Fibroblast of lung (primary cell): Measurements from ENCODE around the gene TAS1R1. TPM values are rescaled to one million over a fixed set of nuclear protein-coding genes. Genes with fewer than 3 reads are reported as not detected.

ENCODE experiments used
- DNase-seq, 2 donors: peaks; one replicate each; pipeline versions ENCODE4 v3.0.0 to v3.0.0-alpha.2; 2010; ENCODE audit warnings: low read depth in 2 of 2
- H2AFZ ChIP-seq: 2 replicates; pipeline ENCODE4 v1.5.1; 2012; ENCODE audit warnings: low read length, control low read depth, inconsistent platforms
- H3K27ac ChIP-seq: 2 replicates; pipeline ENCODE4 v1.5.1; 2011; ENCODE audit warnings: low read length, control low read depth; ENCODE audit not compliant: insufficient read depth
- H3K27me3 ChIP-seq: 2 replicates; pipeline ENCODE4 v1.5.1; 2011; ENCODE audit warnings: mild to moderate bottlenecking, low read length; ENCODE audit not compliant: control insufficient read depth, insufficient read depth
- H3K36me3 ChIP-seq: 2 replicates; pipeline ENCODE4 v1.5.1; 2011; ENCODE audit warnings: low read length; ENCODE audit not compliant: control insufficient read depth, insufficient read depth
- H3K4me1 ChIP-seq: 2 replicates; pipeline ENCODE4 v1.5.1; 2011; ENCODE audit warnings: low read length; ENCODE audit not compliant: control insufficient read depth, insufficient read depth; ENCODE audit errors: extremely low read depth
- H3K4me2 ChIP-seq: 2 replicates; pipeline ENCODE4 v1.5.1; 2011; ENCODE audit warnings: low read length, control low read depth; ENCODE audit not compliant: insufficient read depth; ENCODE audit errors: extremely low read depth
- H3K4me3 ChIP-seq, 4 experiments: fragments of 200-600 bp in 1 of 4; sonication (generic) in 1 of 4; replicated peaks in 1 of 4; 2 replicates each; pipeline ENCODE4 v1.5.1; 2011 to 2016; ENCODE audit warnings: low read length in 4 of 4, low read depth in 3 of 4, mild to moderate bottlenecking in 3 of 4, control low read depth in 2 of 4, inconsistent platforms in 1 of 4, mixed read lengths in 1 of 4; ENCODE audit not compliant: insufficient read depth in 1 of 4; ENCODE audit errors: control extremely low read depth in 1 of 4
- H3K79me2 ChIP-seq: 2 replicates; pipeline ENCODE4 v1.5.1; 2012; ENCODE audit warnings: mild to moderate bottlenecking, low read length, inconsistent platforms; ENCODE audit not compliant: control insufficient read depth, insufficient read depth
- H3K9ac ChIP-seq: 2 replicates; pipeline ENCODE4 v1.5.1; 2011; ENCODE audit warnings: mild to moderate bottlenecking, low read length, control low read depth; ENCODE audit not compliant: insufficient read depth
- H3K9me3 ChIP-seq: 2 replicates; pipeline ENCODE4 v1.5.1; 2012; ENCODE audit warnings: low read depth, low read length; ENCODE audit not compliant: control insufficient read depth, insufficient read depth
- H4K20me1 ChIP-seq: 2 replicates; pipeline ENCODE4 v1.5.1; 2011; ENCODE audit warnings: low read length; ENCODE audit not compliant: control insufficient read depth, insufficient read depth; ENCODE audit errors: extremely low read depth
- EZH2 ChIP-seq: IDR thresholded peaks from 2 replicates; pipeline ENCODE4 v1.5.1; 2012; ENCODE audit warnings: low read length, control low read depth, mild to moderate bottlenecking; ENCODE audit errors: missing control alignments
- polyA plus RNA-seq, 2 donors: library from polyadenylated mRNA; depleted of rRNA in 1 of 2; stranded (reverse) in 1 of 2; unstranded in 1 of 2; fragments of >200 nt; gene quantifications; 2 replicates each; pipeline ENCODE4 v1.2.1, GENCODE V29; 2011 to 2012; ENCODE audit warnings: missing spikeins in 1 of 2
- total RNA-seq: library from RNA; depleted of rRNA; stranded (reverse); fragments of >200 nt; gene quantifications from 2 replicates; pipeline ENCODE4 v1.2.1, GENCODE V29; 2014
- TF ChIP-seq, protein P1 (sequence below), 2 donors: IDR thresholded peaks in 1 of 2; conservative IDR thresholded peaks in 1 of 2; 1 replicate in 1 of 2; 2 replicates in 1 of 2; pipeline ENCODE4 v1.5.1; 2011 to 2012; ENCODE audit warnings: low read length in 2 of 2, control low read depth in 1 of 2, inconsistent platforms in 1 of 2, low read depth in 1 of 2, mild to moderate bottlenecking in 1 of 2

The TAS1R1 gene
- total and polyA plus RNA-seq, 2 donors (not counting 1 experiment from before 2014, with no cell fraction given) = 0.10 to 0.17 TPM

DNA sequence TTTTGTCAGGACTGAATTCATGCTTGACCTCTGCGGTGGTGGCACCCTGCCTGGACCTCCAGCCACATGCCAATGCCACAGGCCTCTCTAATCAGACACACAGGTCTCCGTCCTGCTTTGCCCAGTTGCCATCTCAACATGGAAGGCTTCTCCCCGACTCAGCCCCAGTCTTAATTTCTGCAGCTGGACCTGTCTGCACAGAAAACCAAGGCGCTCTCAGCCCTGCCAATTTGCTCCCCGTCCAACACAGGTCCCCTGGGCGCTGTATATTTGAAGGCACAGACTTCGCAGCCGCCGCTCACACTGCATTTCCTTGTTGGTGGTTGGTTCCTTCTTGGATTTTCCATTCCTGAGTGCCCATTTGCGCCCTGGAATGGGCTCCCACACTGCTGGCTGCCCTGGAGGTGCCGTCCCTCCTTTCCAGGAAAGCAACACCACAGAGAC lies 35.6 kb upstream of the TAS1R1 start:
- Histone ChIP-seq H3K9me3 (no peaks in the 10 kb centered on the region), H3K4me3 (no peak overlapping the region), H3K27ac (no peak overlapping the region), H3K79me2 (no peaks in the 10 kb centered on the region), H3K4me2 (no peak overlapping the region), H3K9ac (no peak overlapping the region), H3K4me1 (no peaks in the 10 kb centered on the region), H2AFZ (no peak overlapping the region), H3K27me3 (no peaks in the 10 kb centered on the region), H3K36me3 (peaks cover 3% of the 10 kb centered on the region), H4K20me1 (no peaks in the 10 kb centered on the region)
- peak in 1 of 2 donors; percentile 46 for DNase-seq
- TF ChIP-seq, protein P1, sequence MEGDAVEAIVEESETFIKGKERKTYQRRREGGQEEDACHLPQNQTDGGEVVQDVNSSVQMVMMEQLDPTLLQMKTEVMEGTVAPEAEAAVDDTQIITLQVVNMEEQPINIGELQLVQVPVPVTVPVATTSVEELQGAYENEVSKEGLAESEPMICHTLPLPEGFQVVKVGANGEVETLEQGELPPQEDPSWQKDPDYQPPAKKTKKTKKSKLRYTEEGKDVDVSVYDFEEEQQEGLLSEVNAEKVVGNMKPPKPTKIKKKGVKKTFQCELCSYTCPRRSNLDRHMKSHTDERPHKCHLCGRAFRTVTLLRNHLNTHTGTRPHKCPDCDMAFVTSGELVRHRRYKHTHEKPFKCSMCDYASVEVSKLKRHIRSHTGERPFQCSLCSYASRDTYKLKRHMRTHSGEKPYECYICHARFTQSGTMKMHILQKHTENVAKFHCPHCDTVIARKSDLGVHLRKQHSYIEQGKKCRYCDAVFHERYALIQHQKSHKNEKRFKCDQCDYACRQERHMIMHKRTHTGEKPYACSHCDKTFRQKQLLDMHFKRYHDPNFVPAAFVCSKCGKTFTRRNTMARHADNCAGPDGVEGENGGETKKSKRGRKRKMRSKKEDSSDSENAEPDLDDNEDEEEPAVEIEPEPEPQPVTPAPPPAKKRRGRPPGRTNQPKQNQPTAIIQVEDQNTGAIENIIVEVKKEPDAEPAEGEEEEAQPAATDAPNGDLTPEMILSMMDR (conservative IDR thresholded peaks at IDR 0.05 in 1 of 2, IDR thresholded peaks at IDR 0.05 in 1 of 2; ENCODE audit: low read depth in 1 of 2, low read length in 2 of 2) = no peak

DNA sequence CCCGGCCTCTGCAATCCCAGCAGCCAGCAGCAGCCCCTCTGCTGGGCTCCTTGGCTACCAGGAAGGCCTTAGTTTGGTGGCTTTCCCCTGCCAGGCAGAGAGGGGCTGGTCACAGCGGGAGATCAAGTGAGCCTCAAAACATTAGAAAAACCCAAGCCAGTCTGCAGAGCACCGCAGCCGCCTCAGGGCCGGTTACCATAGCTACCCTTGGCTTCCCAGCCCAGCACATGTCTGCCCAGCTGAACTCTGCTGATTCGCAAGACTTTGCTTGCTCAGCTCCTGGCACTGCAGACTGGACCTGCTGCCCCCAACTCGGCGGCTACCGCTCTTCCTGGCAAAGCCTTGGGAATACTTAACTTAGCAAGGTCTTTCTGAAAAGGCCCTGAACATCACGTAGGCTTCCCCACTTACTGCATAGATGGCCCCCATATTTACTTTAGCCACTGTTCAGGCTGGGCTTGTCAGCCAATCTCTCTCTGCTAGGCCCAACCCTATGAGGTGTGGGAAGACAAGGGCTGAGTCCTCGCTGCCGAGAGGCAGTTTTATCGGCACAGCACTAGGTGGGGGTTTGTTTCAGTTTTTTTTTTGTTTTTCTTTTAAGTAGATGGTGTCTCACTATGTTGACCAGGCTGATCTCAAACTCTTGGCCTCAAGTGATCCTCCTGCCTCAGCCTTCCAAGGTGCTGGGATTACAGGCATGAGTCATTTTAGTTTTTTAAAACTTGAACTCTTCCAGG lies 35.0 kb upstream of the TAS1R1 start:
- H3K27ac ChIP-seq = no peak overlapping the region
- DNase-seq = peak; percentile 75 to 84

DNA sequence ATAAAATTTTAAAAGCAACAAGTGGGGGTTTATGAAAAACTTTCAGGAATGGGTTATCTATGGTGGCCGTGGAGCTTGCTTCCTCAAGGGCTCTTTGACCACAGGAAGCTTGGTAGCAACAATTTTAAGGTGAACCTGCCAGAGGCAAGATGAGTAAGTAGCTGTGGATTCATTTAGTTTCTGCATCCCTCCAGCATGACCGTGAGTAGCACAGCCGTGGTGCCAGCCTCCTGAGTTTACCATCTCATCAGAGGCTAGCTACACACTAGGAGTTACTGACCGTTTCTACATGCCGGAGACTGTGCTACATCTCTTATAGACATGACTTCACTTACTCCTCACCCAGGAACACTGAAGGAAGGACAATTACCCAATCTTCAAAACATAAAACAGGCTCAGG lies 33.6 kb upstream of the TAS1R1 start:
- no peak overlapping the region for H3K4me2 ChIP-seq
- H3K4me3 ChIP-seq = no peak overlapping the region
- DNase-seq = peak in 1 of 2 donors; percentile 62
- no peaks in the 10 kb centered on the region for H3K4me1 ChIP-seq
- H4K20me1 ChIP-seq = no peaks in the 10 kb centered on the region
- no peaks in the 10 kb centered on the region for H3K27me3 ChIP-seq
- H3K9me3 ChIP-seq = no peaks in the 10 kb centered on the region
- H3K27ac ChIP-seq = no peak overlapping the region
- peaks cover 13% of the 10 kb centered on the region for H3K36me3 ChIP-seq
- no peak overlapping the region for H3K9ac ChIP-seq
- H2AFZ ChIP-seq = no peak overlapping the region
- H3K79me2 ChIP-seq = no peaks in the 10 kb centered on the region
- TF ChIP-seq, protein P1 (conservative IDR thresholded peaks at IDR 0.05 in 1 of 2, IDR thresholded peaks at IDR 0.05 in 1 of 2; ENCODE audit: low read depth in 1 of 2, low read length in 2 of 2) = no peak
- no peak for TF ChIP-seq EZH2

More for the DNA sequence above, 35.0 kb upstream of the TAS1R1 start:
- peak overlapping the region; percentile 41 for H3K4me2 ChIP-seq
- no peaks in the 10 kb centered on the region for H4K20me1 ChIP-seq
- no peak overlapping the region for H2AFZ ChIP-seq
- H3K27me3 ChIP-seq = no peaks in the 10 kb centered on the region
- no peak overlapping the region for H3K9ac ChIP-seq
- peaks cover 3% of the 10 kb centered on the region for H3K36me3 ChIP-seq
- no peaks in the 10 kb centered on the region for H3K9me3 ChIP-seq
- H3K4me1 ChIP-seq = no peaks in the 10 kb centered on the region
- no peaks in the 10 kb centered on the region for H3K79me2 ChIP-seq
- H3K4me3 ChIP-seq = no peak overlapping the region
- TF ChIP-seq EZH2 = no peak
- TF ChIP-seq, protein P1 (conservative IDR thresholded peaks at IDR 0.05 in 1 of 2, IDR thresholded peaks at IDR 0.05 in 1 of 2; ENCODE audit: low read depth in 1 of 2, low read length in 2 of 2) = no peak
